Cardiac muscle cell (in vitro differentiated cells and primary cell): ENCODE results near the gene ECEL1. TPM values are rescaled to one million over a fixed set of nuclear protein-coding genes. Genes with fewer than 3 reads are reported as not detected.

Experiments
- DNase-seq, 2 donors: peaks; one replicate each; pipeline versions ENCODE4 v3.0.0 to v3.0.0-alpha.2; 2010 to 2017; ENCODE audit warnings: low read depth in 1 of 2, low spot score in 1 of 2
- H3K27ac ChIP-seq: fragments of 200-600 bp; sonication (generic); 2 replicates; pipeline ENCODE4 v1.5.1; 2016
- H3K27me3 ChIP-seq: fragments of 200-600 bp; sonication (generic); 2 replicates; pipeline ENCODE4 v1.6.0; 2016; ENCODE audit warnings: control low read depth
- H3K36me3 ChIP-seq: fragments of 200-600 bp; sonication (generic); 2 replicates; pipeline ENCODE4 v1.5.1; 2016; ENCODE audit warnings: control low read depth
- H3K4me1 ChIP-seq: fragments of 200-600 bp; sonication (generic); 2 replicates; pipeline ENCODE4 v1.8.1; 2017; ENCODE audit warnings: low read depth, mild to moderate bottlenecking, mixed run types
- H3K4me3 ChIP-seq: fragments of 200-600 bp; sonication (generic); 2 replicates; pipeline ENCODE4 v1.5.1; 2016; ENCODE audit warnings: mild to moderate bottlenecking
- H3K9me3 ChIP-seq: fragments of 200-600 bp; sonication (generic); 2 replicates; pipeline ENCODE4 v1.5.1; 2017; ENCODE audit warnings: low read depth, mild to moderate bottlenecking, control low read depth
- polyA plus RNA-seq: library from polyadenylated mRNA; unstranded; fragments of >200 nt; fragmentation: Nextera tagmentation; extraction: Ambion mirVana; gene quantifications from 2 replicates; pipeline ENCODE4 v1.2.1, GENCODE V29; 2016
- total RNA-seq: library from RNA; depleted of rRNA; stranded (reverse); fragments of >200 nt; gene quantifications from 2 replicates; pipeline ENCODE4 v1.2.3, GENCODE V29; 2016
- TF ChIP-seq, protein P1 (sequence below): IDR thresholded peaks from 2 replicates; pipeline ENCODE4 v1.5.1; 2012; ENCODE audit warnings: low read depth, mild to moderate bottlenecking, low read length

The ECEL1 gene
- total and polyA plus RNA-seq, 2 experiments from 2014 or later, result 0.70 to 2.3 TPM

DNA sequence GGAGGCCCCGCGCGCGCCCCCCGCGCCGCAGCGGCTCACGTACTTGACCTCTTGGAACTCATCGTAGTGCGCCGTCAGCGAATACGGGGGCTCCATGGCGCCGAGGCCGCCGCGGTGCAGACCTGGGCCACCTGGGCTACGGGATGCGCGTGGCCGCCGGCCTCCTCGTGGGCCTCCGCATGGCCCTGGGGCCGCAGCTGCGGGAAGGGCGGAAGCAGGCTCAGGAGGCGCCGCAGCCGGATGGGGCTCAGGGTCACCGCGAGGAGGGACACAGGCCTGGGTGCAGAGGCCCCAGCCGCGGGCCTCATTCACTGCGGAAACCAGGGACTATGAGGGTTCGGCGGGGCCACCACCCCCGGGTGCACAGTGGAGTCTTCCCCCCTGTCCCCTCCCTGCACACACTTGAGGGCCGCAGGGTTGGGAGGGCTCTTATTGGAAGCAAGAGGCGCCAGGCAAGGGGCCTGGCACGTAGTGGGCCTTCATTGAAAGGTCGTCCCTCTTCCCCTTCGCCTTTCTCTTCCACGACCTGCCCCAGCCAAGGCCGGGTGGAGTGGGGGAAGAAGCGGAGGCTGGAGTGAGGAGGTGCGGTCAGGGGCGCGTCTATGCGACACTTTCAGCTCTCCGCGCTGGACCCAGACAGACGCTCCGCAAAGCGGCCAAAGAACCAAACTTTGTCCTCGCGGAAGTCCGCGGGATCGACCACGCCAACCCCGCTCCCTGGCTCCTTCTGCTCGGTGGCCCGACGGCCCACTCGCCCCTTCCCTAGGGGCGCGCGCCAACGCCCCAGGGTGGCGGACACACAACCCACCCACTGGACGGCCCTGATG lies 863 bp downstream of the ECEL1 start:
- Histone ChIP-seq H3K36me3 (no peaks in the 10 kb centered on the region), H3K9me3 (no peaks in the 10 kb centered on the region), H3K4me1 (peaks cover 4% of the 10 kb centered on the region), H3K27me3 (peaks cover 90% of the 10 kb centered on the region), H3K4me3 (peak overlapping the region; percentile 27), H3K27ac (no peak overlapping the region)
- no peak for DNase-seq
- TF ChIP-seq, protein P1, sequence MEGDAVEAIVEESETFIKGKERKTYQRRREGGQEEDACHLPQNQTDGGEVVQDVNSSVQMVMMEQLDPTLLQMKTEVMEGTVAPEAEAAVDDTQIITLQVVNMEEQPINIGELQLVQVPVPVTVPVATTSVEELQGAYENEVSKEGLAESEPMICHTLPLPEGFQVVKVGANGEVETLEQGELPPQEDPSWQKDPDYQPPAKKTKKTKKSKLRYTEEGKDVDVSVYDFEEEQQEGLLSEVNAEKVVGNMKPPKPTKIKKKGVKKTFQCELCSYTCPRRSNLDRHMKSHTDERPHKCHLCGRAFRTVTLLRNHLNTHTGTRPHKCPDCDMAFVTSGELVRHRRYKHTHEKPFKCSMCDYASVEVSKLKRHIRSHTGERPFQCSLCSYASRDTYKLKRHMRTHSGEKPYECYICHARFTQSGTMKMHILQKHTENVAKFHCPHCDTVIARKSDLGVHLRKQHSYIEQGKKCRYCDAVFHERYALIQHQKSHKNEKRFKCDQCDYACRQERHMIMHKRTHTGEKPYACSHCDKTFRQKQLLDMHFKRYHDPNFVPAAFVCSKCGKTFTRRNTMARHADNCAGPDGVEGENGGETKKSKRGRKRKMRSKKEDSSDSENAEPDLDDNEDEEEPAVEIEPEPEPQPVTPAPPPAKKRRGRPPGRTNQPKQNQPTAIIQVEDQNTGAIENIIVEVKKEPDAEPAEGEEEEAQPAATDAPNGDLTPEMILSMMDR, result no peak

DNA sequence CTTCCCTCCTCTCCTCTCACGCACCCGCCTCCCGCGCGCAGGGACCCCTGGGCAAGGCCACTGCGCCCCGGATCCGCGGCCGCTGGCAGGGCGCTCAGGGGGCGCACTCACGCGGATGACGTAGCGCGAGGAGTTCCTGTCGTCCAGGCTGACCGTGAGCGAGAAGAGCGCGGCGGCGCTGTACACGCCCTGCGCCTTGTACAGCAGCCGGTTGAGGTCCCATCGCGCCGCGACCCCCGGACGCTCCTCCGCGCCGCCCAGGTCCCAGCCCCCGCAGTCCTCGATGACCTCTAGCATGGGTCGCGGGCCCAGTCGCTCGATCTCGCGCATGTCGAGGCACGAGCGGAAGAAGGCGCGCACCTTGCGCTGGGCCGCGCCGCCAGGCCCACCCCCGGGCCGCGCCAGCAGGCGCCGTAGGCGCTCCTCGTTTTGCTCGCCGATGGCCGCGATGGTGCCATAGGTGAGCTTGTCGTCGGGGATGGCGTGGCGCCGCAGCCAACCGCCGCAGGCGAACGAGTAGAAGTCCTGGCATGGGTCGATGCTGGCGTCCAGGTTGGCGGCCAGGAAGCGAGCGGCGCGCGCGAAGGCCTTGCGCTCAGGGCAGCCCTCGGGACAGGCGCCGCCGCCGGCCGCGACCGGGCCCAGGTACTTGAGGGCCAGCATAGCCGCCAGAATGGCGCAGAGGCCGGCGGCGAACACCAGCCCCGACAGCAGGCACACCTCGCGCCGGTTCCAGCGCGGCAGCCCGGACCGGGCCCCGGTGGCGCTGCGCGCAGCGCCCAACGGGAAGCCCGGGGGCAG lies 1.7 kb downstream of the ECEL1 start:
- Histone ChIP-seq H3K27ac (no peak overlapping the region), H3K27me3 (peaks cover 98% of the 10 kb centered on the region), H3K4me3 (peak overlapping the region; percentile 8), H3K4me1 (peaks cover 4% of the 10 kb centered on the region), H3K9me3 (no peaks in the 10 kb centered on the region), H3K36me3 (no peaks in the 10 kb centered on the region)
- DNase-seq, result no peak
- TF ChIP-seq, protein P1, result no peak

DNA sequence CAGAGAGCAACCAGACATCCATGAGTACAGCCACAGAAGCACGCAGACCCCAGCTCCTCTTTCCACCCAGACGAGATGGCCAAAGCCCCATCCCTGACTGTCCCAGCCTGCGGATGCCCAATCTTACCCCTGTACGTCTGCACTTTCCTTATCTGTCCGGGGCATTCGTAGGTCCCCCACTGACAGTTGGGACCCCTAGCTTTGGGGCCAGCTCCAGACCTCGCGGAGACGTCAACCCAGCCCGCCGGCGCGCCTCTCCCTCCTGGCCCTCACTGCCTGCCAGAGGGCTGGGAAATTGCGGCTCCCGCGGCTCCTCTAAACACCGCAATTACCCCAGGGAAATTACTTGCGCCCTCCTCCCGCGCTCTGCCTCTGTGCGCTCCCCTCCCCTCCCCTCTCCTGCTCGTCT lies 2.3 kb downstream of the ECEL1 start:
- no peaks in the 10 kb centered on the region for H3K36me3 ChIP-seq
- TF ChIP-seq, protein P1, result no peak
- DNase-seq, result no peak
- no peaks in the 10 kb centered on the region for H3K9me3 ChIP-seq
- H3K27me3 ChIP-seq, result peaks cover 99% of the 10 kb centered on the region
- no peak overlapping the region for H3K27ac ChIP-seq
- peaks cover 4% of the 10 kb centered on the region for H3K4me1 ChIP-seq
- peak overlapping the region; percentile 8 for H3K4me3 ChIP-seq

DNA sequence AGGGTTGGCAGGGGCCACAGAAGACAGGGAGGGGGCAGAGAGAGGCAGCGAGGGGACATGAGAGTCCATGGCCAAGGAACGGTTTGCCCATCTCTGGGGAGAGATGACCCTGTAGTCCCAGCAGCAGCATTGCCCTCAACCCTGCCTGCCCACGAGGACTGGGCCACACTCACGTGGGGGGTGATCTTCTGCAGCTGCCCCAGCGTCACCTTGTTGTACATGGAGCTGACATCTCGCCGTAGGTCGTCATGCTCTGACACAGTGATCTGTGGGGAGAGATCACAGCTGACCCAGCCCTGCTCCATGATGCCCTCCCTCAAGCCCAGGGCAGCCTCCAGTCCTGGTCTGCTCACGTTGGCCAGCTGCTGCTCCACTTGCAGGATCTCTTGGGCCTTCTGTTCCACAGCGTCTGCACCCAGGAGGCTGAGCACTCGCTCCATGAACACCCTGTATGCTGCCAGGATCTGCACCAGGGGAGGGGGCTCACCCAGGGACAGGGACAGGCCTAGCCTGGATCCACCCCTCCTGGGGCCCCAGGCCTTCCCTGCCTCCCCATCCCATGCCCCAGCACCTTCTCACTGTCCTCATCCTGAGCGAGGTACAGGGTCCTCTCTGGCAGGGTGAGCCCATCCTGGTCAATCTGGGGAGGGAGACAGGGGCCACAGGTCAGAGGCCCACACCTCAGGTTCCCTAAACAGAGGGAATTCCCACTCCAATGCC lies 2.8 kb downstream of the ECEL1 start:
- Histone ChIP-seq H3K4me3 (no peak overlapping the region), H3K27me3 (peaks cover 97% of the 10 kb centered on the region), H3K27ac (no peak overlapping the region), H3K4me1 (peaks cover 4% of the 10 kb centered on the region), H3K36me3 (no peaks in the 10 kb centered on the region), H3K9me3 (no peaks in the 10 kb centered on the region)
- TF ChIP-seq, protein P1, result no peak
- DNase-seq, result no peak

DNA sequence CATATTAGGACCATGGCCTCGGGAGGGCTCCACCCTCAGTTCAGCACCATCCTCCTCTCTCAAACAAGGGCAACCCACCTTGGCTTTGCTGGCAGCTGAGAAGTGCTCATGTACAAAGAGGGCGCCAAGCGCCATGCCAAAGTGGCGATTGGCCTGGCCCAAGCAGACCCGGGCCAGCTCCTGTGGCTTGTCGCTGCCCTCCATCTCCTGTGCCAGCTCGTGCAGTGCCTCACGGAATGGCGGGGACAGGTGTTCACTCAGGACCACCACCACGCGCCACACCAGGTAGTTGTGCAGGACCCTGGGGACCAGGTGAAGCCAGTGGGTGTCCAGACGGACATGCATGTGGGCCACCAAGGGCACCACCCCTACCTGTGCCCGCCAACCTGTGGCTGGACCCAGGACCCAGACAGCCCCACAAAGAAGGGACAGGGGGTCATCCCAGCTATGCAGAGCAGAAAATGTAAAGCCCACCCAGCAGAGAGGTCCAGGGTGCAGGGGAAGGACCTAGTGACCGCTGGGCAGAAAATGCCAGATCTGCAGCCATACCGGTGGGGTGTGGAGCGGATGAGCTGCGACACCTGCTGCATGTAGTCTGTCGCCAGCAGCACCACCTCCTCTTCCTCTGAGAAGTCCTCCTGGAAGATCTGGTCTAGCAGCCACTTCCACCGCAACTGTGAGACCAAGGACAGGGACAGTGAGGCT lies 3.6 kb downstream of the ECEL1 start:
- Histone ChIP-seq H3K9me3 (no peaks in the 10 kb centered on the region), H3K36me3 (no peaks in the 10 kb centered on the region), H3K4me3 (no peak overlapping the region), H3K27ac (no peak overlapping the region), H3K4me1 (peaks cover 4% of the 10 kb centered on the region), H3K27me3 (peaks cover 97% of the 10 kb centered on the region)
- DNase-seq, result no peak
- TF ChIP-seq, protein P1, result no peak
